IPS-20b (cell line): ENCODE measurements around the gene NME9.

Source experiments
- H3K27ac ChIP-seq: one replicate; pipeline ENCODE4 v1.5.1; 2013; ENCODE audit warnings: low read length
- H3K27me3 ChIP-seq: 2 replicates; pipeline ENCODE4 v1.6.1; 2013; ENCODE audit warnings: mild to moderate bottlenecking, low read length, inconsistent platforms; ENCODE audit not compliant: insufficient read depth
- H3K36me3 ChIP-seq: 2 replicates; pipeline ENCODE4 v1.6.1; 2013; ENCODE audit warnings: low read depth, mild to moderate bottlenecking, inconsistent platforms, low read length, moderate library complexity; ENCODE audit not compliant: insufficient read depth
- H3K4me1 ChIP-seq: 2 replicates; pipeline ENCODE4 v1.6.1; 2013; ENCODE audit warnings: mild to moderate bottlenecking, control low read depth, inconsistent platforms, low read length, moderate library complexity; ENCODE audit not compliant: insufficient read depth
- H3K4me3 ChIP-seq: 2 replicates; pipeline ENCODE4 v1.5.1; 2013; ENCODE audit warnings: mild to moderate bottlenecking, low read length, inconsistent platforms
- H3K9ac ChIP-seq: 2 replicates; pipeline ENCODE4 v1.6.1; 2013; ENCODE audit warnings: low read depth, mild to moderate bottlenecking, inconsistent platforms, low read length, moderate library complexity
- H3K9me3 ChIP-seq: 2 replicates; pipeline ENCODE4 v1.6.1; 2013; ENCODE audit warnings: mild to moderate bottlenecking, low read depth, low read length, inconsistent platforms; ENCODE audit not compliant: insufficient read depth

NME9 gene

GRCh38 chr3:138359919-138360868 lies 30.5 kb upstream of the NME9 start:
- Histone ChIP-seq H3K27me3 (no peaks in the 10 kb centered on the region), H3K36me3 (no peaks in the 10 kb centered on the region; the same call in 1 of the 2 replicates), H3K27ac (no peak overlapping the region), H3K4me1 (no peaks in the 10 kb centered on the region), H3K4me3 (no peak overlapping the region), H3K9ac (no peak overlapping the region), H3K9me3 (no peaks in the 10 kb centered on the region)

- Histone ChIP-seq H3K27me3 (no peaks in the 10 kb centered on the region), H3K27ac (no peak overlapping the region), H3K9ac (no peak overlapping the region), H3K36me3 (no peaks in the 10 kb centered on the region; the same call in 1 of the 2 replicates), H3K9me3 (no peaks in the 10 kb centered on the region), H3K4me3 (no peak overlapping the region), H3K4me1 (no peaks in the 10 kb centered on the region)
These were observed 29.7 kb upstream of the NME9 start for GRCh38 chr3:138359148-138359918.

- H3K27me3 ChIP-seq, result no peaks in the 10 kb centered on the region
- H3K4me1 ChIP-seq, result no peaks in the 10 kb centered on the region
- no peak overlapping the region for H3K9ac ChIP-seq
- H3K4me3 ChIP-seq, result no peak overlapping the region
- no peak overlapping the region for H3K27ac ChIP-seq
- H3K9me3 ChIP-seq, result no peaks in the 10 kb centered on the region
- no peaks in the 10 kb centered on the region; the same call in 1 of the 2 replicates for H3K36me3 ChIP-seq
These were observed 27.2 kb upstream of the NME9 start for GRCh38 chr3:138356730-138357405.

- no peaks in the 10 kb centered on the region for H3K27me3 ChIP-seq
- H3K4me1 ChIP-seq, result peaks cover 4% of the 10 kb centered on the region; the same call in 1 of the 2 replicates
- no peaks in the 10 kb centered on the region for H3K9me3 ChIP-seq
- H3K9ac ChIP-seq, result no peak overlapping the region
- H3K27ac ChIP-seq, result no peak overlapping the region
- H3K36me3 ChIP-seq, result no peaks in the 10 kb centered on the region; the same call in 1 of the 2 replicates
- H3K4me3 ChIP-seq, result no peak overlapping the region
These were observed 25.4 kb upstream of the NME9 start for GRCh38 chr3:138355071-138355470.

- H3K4me1 ChIP-seq, result peaks cover 9% of the 10 kb centered on the region
- no peaks in the 10 kb centered on the region for H3K9me3 ChIP-seq
- no peaks in the 10 kb centered on the region for H3K27me3 ChIP-seq
- no peak overlapping the region for H3K4me3 ChIP-seq
- no peak overlapping the region for H3K27ac ChIP-seq
- H3K9ac ChIP-seq, result no peak overlapping the region
- H3K36me3 ChIP-seq, result no peaks in the 10 kb centered on the region; the same call in 1 of the 2 replicates
These were observed 24.7 kb upstream of the NME9 start for GRCh38 chr3:138354376-138354775.

GRCh38 chr3:138351916-138352550 lies 22.4 kb upstream of the NME9 start:
- no peaks in the 10 kb centered on the region; the same call in 1 of the 2 replicates for H3K36me3 ChIP-seq
- H3K27ac ChIP-seq, result no peak overlapping the region
- peaks cover 12% of the 10 kb centered on the region for H3K4me1 ChIP-seq
- no peak overlapping the region for H3K4me3 ChIP-seq
- H3K9ac ChIP-seq, result no peak overlapping the region
- H3K27me3 ChIP-seq, result 0 out of 2 replicates have a peak, but pooled peaks cover 3% of the 10 kb centered on the region
- no peaks in the 10 kb centered on the region for H3K9me3 ChIP-seq

- Histone ChIP-seq H3K9ac (no peak overlapping the region), H3K4me1 (peaks cover 12% of the 10 kb centered on the region), H3K4me3 (no peak overlapping the region), H3K27ac (no peak overlapping the region), H3K27me3 (peaks cover 12% of the 10 kb centered on the region; the same call in 1 of the 2 replicates), H3K36me3 (no peaks in the 10 kb centered on the region; the same call in 1 of the 2 replicates), H3K9me3 (no peaks in the 10 kb centered on the region)
These were observed 21.5 kb upstream of the NME9 start for GRCh38 chr3:138351151-138351550.

GRCh38 chr3:138349926-138350665 lies 20.4 kb upstream of the NME9 start:
- no peak overlapping the region; the same call in 1 of the 2 replicates for H3K9ac ChIP-seq
- H3K9me3 ChIP-seq, result no peaks in the 10 kb centered on the region
- no peak overlapping the region for H3K27ac ChIP-seq
- peaks cover 12% of the 10 kb centered on the region for H3K4me1 ChIP-seq
- peaks cover 12% of the 10 kb centered on the region; the same call in 1 of the 2 replicates for H3K27me3 ChIP-seq
- H3K36me3 ChIP-seq, result no peaks in the 10 kb centered on the region; the same call in 1 of the 2 replicates
- peak overlapping the region; percentile 66; the same call in 1 of the 2 replicates for H3K4me3 ChIP-seq

GRCh38 chr3:138348754-138349739 lies 19.4 kb upstream of the NME9 start:
- H3K4me3 ChIP-seq, result peak overlapping the region; percentile 66
- no peak overlapping the region for H3K27ac ChIP-seq
- H3K4me1 ChIP-seq, result peaks cover 12% of the 10 kb centered on the region
- H3K27me3 ChIP-seq, result peaks cover 12% of the 10 kb centered on the region; the same call in 1 of the 2 replicates
- H3K9ac ChIP-seq, result peak overlapping the region; percentile 69; the same call in 1 of the 2 replicates
- no peaks in the 10 kb centered on the region for H3K36me3 ChIP-seq
- no peaks in the 10 kb centered on the region for H3K9me3 ChIP-seq
